Left lung (tissue), 10 donors: ENCODE data around the gene DENND1B. TPM values are rescaled to one million over a fixed set of nuclear protein-coding genes. Genes with fewer than 3 reads are reported as not detected.
"Not testable (repeated sequence)": the region's sequence is repeated elsewhere in the genome, so short reads cannot be mapped to it uniquely, and the experiment has no call there.

Source experiments
- ATAC-seq: fragments of 200-7000 bp; cut with Tn5 transposase; one replicate; pipeline ENCODE4 v1.9.1; 2020; ENCODE audit warnings: moderate library complexity
- DNase-seq, 4 donors: peaks; one replicate each; pipeline ENCODE4 v3.0.0-alpha.2; 2013 to 2020
- H3K27ac ChIP-seq, 2 donors: fragments of 200-600 bp; sonication (generic) in 1 of 2; one replicate each; pipeline versions ENCODE4 v1.5.0 to v1.8.0; 2020 to 2021
- H3K27me3 ChIP-seq, 2 donors: fragments of 200-600 bp; sonication (generic) in 1 of 2; one replicate each; pipeline versions ENCODE4 v1.5.0 to v1.8.0; 2020 to 2021
- H3K36me3 ChIP-seq, 2 donors: fragments of 200-600 bp; sonication (generic) in 1 of 2; one replicate each; pipeline versions ENCODE4 v1.5.0 to v1.8.0; 2020 to 2021
- H3K4me1 ChIP-seq, 2 donors: fragments of 200-600 bp; one replicate each; pipeline ENCODE4 v1.8.0; 2021
- H3K4me3 ChIP-seq, 2 donors: fragments of 200-600 bp; sonication (generic) in 1 of 2; one replicate each; pipeline versions ENCODE4 v1.5.0 to v1.8.0; 2020 to 2021; ENCODE audit warnings: mild to moderate bottlenecking in 1 of 2
- H3K9me3 ChIP-seq, 2 donors: fragments of 200-600 bp; sonication (generic) in 1 of 2; one replicate each; pipeline versions ENCODE4 v1.5.0 to v1.8.0; 2020 to 2021
- intact Hi-C, 2 donors: fragments of 100-400 bp; cut with DNase I; formaldehyde crosslinking; loops; one replicate each; pipeline versions ENCODE4 v1.11.2 to v1.14.2; 2022
- polyA plus RNA-seq, 6 donors: library from polyadenylated mRNA; unstranded; fragments of 120-200 nt; gene quantifications; one replicate each; pipeline ENCODE4 v1.2.1, GENCODE V29; 2013; ENCODE audit not compliant: insufficient read length in 6 of 6
- total RNA-seq, 2 donors: library from RNA; stranded (reverse); fragmentation: NEBNext Ultra II Directional; extraction: Animal tissue kit (Norgen Biotek cat#: 25700); gene quantifications; one replicate each; pipeline ENCODE4 v1.2.1, GENCODE V29; 2021
- TF ChIP-seq, protein P1 (sequence below), 2 donors: fragments of 200-600 bp; sonication (generic) in 1 of 2; IDR thresholded peaks; one replicate each; pipeline versions ENCODE4 v1.5.0 to v1.8.0; 2021; ENCODE audit warnings: antibody characterized with exemption in 2 of 2
- donor health status: DM: no; HTN: yes; CAD: no.
- donor health status: DM: no; HTN: no; CAD: no.

The DENND1B gene
- total and polyA plus RNA-seq, 8 donors, result 12.5 to 17.2 (median 13.4) TPM

GRCh38 chr1:197521118-197521739, 254.1 kb downstream of the DENND1B start:
- ATAC-seq (no peak), DNase-seq (peak in 1 of 4 donors; percentile 21)
- Histone ChIP-seq H3K27me3 (no peaks in the 10 kb centered on the region), H3K4me1 (no peaks in the 10 kb centered on the region), H3K36me3 (no peaks in the 10 kb centered on the region), H3K27ac (no peak overlapping the region), H3K4me3 (no peak overlapping the region), H3K9me3 (no peaks in the 10 kb centered on the region)
- TF ChIP-seq, protein P1, sequence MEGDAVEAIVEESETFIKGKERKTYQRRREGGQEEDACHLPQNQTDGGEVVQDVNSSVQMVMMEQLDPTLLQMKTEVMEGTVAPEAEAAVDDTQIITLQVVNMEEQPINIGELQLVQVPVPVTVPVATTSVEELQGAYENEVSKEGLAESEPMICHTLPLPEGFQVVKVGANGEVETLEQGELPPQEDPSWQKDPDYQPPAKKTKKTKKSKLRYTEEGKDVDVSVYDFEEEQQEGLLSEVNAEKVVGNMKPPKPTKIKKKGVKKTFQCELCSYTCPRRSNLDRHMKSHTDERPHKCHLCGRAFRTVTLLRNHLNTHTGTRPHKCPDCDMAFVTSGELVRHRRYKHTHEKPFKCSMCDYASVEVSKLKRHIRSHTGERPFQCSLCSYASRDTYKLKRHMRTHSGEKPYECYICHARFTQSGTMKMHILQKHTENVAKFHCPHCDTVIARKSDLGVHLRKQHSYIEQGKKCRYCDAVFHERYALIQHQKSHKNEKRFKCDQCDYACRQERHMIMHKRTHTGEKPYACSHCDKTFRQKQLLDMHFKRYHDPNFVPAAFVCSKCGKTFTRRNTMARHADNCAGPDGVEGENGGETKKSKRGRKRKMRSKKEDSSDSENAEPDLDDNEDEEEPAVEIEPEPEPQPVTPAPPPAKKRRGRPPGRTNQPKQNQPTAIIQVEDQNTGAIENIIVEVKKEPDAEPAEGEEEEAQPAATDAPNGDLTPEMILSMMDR (IDR thresholded peaks at IDR 0.05), result peak; percentile 39 to 63
- intact Hi-C loops, result no loop called here

- TF ChIP-seq, protein P1 (IDR thresholded peaks at IDR 0.05), result peak; percentile 17 to 24
- H3K9me3 ChIP-seq, result no peaks in the 10 kb centered on the region
- H3K36me3 ChIP-seq, result no peaks in the 10 kb centered on the region
- no peaks in the 10 kb centered on the region for H3K4me1 ChIP-seq
- ATAC-seq (no peak), DNase-seq (no peak)
- intact Hi-C loops, result no loop called here
- no peak overlapping the region for H3K27ac ChIP-seq
- H3K27me3 ChIP-seq, result no peaks in the 10 kb centered on the region
- H3K4me3 ChIP-seq, result no peak overlapping the region
Observed at GRCh38 chr1:197519741-197520334, 255.4 kb downstream of the DENND1B start.

GRCh38 chr1:197515421-197515820, 259.9 kb downstream of the DENND1B start:
- no peak overlapping the region for H3K27ac ChIP-seq
- peaks cover 0 to 15% of the 10 kb centered on the region in 2 donors for H3K36me3 ChIP-seq
- no peak for ATAC-seq
- intact Hi-C loops, result no loop called here
- no peaks in the 10 kb centered on the region for H3K27me3 ChIP-seq
- H3K9me3 ChIP-seq, result no peaks in the 10 kb centered on the region
- peak in 2 of 4 donors; percentile 18 to 35 for DNase-seq
- no peak overlapping the region for H3K4me3 ChIP-seq
- no peaks in the 10 kb centered on the region for H3K4me1 ChIP-seq
- TF ChIP-seq, protein P1 (IDR thresholded peaks at IDR 0.05), result no peak

GRCh38 chr1:197510691-197511378, 264.4 kb downstream of the DENND1B start:
- H3K36me3 ChIP-seq, result peaks cover 0 to 23% of the 10 kb centered on the region in 2 donors
- intact Hi-C loops, result no loop called here
- no peak for ATAC-seq
- DNase-seq, result no peak
- H3K4me3 ChIP-seq, result no peak overlapping the region
- no peak overlapping the region for H3K27ac ChIP-seq
- H3K9me3 ChIP-seq, result no peaks in the 10 kb centered on the region
- H3K27me3 ChIP-seq, result no peaks in the 10 kb centered on the region
- H3K4me1 ChIP-seq, result no peaks in the 10 kb centered on the region
- TF ChIP-seq, protein P1 (IDR thresholded peaks at IDR 0.05), result no peak

- TF ChIP-seq, protein P1 (IDR thresholded peaks at IDR 0.05), result no peak
- intact Hi-C loops, result no loop called here
- H3K4me1 ChIP-seq, result no peaks in the 10 kb centered on the region
- ATAC-seq (no peak), DNase-seq (no peak)
- H3K36me3 ChIP-seq, result no peaks in the 10 kb centered on the region
- no peaks in the 10 kb centered on the region for H3K9me3 ChIP-seq
- H3K27ac ChIP-seq, result no peak overlapping the region
- no peaks in the 10 kb centered on the region for H3K27me3 ChIP-seq
- H3K4me3 ChIP-seq, result no peak overlapping the region
Observed at GRCh38 chr1:197496722-197497121, 278.6 kb downstream of the DENND1B start.

GRCh38 chr1:197491505-197491904, 283.8 kb downstream of the DENND1B start:
- H3K4me3 ChIP-seq, H3K9me3 ChIP-seq, ATAC-seq, H3K27ac ChIP-seq, intact Hi-C loops, DNase-seq, H3K36me3 ChIP-seq, H3K27me3 ChIP-seq, H3K4me1 ChIP-seq: not testable (repeated sequence)
